IMR-90 (cell line): ENCODE results near the gene CREB5. TPM values are rescaled to one million over a fixed set of nuclear protein-coding genes. Genes with fewer than 3 reads are reported as not detected.

Experiments
- ATAC-seq: fragments of 200-7000 bp; cut with Tn5 transposase; 2 replicates; pipeline ENCODE4 v1.9.1; 2020; ENCODE audit warnings: low read depth, mild to moderate bottlenecking, moderate library complexity
- BruUV-seq: library from RNA; stranded (reverse); fragments of 400-500 nt; replicated peaks from 2 replicates; lab custom pipeline; 2021; lab: Mats Ljungman, UMichigan
- CTCF ChIA-PET: fragments of 300-600 bp; formaldehyde crosslinking; extraction: SDS; loops from one replicate; lab custom pipeline; 2021; ENCODE audit warnings: antibody characterized with exemption; lab: Yijun Ruan, JAX
- POLR2A ChIA-PET: fragments of 300-600 bp; sonication (Branson Sonifier 250); formaldehyde crosslinking; loops from one replicate; lab custom pipeline; 2022; ENCODE audit warnings: antibody characterized with exemption; ENCODE audit not compliant: unreplicated experiment; lab: Charles Lee
- DNase-seq: peaks from one replicate; pipeline ENCODE4 v3.0.0; 2013
- H2AFZ ChIP-seq: replicated peaks from 2 replicates; pipeline ENCODE3; 2013; ENCODE audit warnings: low read length, mild to moderate bottlenecking; ENCODE audit not compliant: poor library complexity
- H2AK5ac ChIP-seq: 2 replicates; pipeline ENCODE4 v1.6.1; 2013; ENCODE audit warnings: low read depth, low read length, inconsistent platforms
- H2AK9ac ChIP-seq: replicated peaks from 2 replicates; pipeline ENCODE3; 2013; ENCODE audit warnings: mild to moderate bottlenecking, low read depth, low read length, moderate library complexity; ENCODE audit not compliant: poor library complexity
- H2BK120ac ChIP-seq: 2 replicates; pipeline ENCODE4 v1.6.1; 2013; ENCODE audit warnings: low read depth, low read length, inconsistent platforms
- H2BK15ac ChIP-seq: 3 replicates; pipeline ENCODE4 v1.6.1; 2013; ENCODE audit warnings: low read depth, low read length, inconsistent platforms
- H2BK20ac ChIP-seq: 2 replicates; pipeline ENCODE4 v1.6.1; 2013; ENCODE audit warnings: low read depth, mild to moderate bottlenecking, inconsistent platforms, low read length, moderate library complexity
- H2BK5ac ChIP-seq: 2 replicates; pipeline ENCODE4 v1.6.1; 2013; ENCODE audit warnings: mild to moderate bottlenecking, low read depth, low read length, inconsistent platforms; ENCODE audit not compliant: poor library complexity, severe bottlenecking
- H3K14ac ChIP-seq: replicated peaks from 2 replicates; pipeline ENCODE4 v1.6.1; 2013; ENCODE audit warnings: low read depth, low read length, inconsistent platforms
- H3K18ac ChIP-seq: 2 replicates; pipeline ENCODE4 v1.6.1; 2013; ENCODE audit warnings: low read depth, low read length, control low read depth
- H3K23ac ChIP-seq: 2 replicates; pipeline ENCODE4 v1.6.1; 2013; ENCODE audit warnings: low read depth, low read length, inconsistent platforms
- H3K27ac ChIP-seq: 2 replicates; pipeline ENCODE4 v1.5.1; 2013; ENCODE audit warnings: mild to moderate bottlenecking, control low read depth, low read length; ENCODE audit not compliant: insufficient read depth
- H3K27me3 ChIP-seq: 2 replicates; pipeline ENCODE4 v1.6.1; 2013; ENCODE audit warnings: low read length; ENCODE audit not compliant: control insufficient read depth, insufficient read depth
- H3K36me3 ChIP-seq: 2 replicates; pipeline ENCODE4 v1.6.1; 2013; ENCODE audit warnings: low read length, mixed read lengths; ENCODE audit not compliant: control insufficient read depth, insufficient read depth
- H3K4ac ChIP-seq: 2 replicates; pipeline ENCODE4 v1.6.1; 2013; ENCODE audit warnings: low read depth, low read length, inconsistent platforms
- H3K4me1 ChIP-seq: 2 replicates; pipeline ENCODE4 v1.6.1; 2013; ENCODE audit warnings: low read length, mixed read lengths; ENCODE audit not compliant: control insufficient read depth, insufficient read depth
- H3K4me2 ChIP-seq: 2 replicates; pipeline ENCODE4 v1.6.1; 2013; ENCODE audit warnings: low read depth, mild to moderate bottlenecking, control low read depth, low read length, moderate library complexity
- H3K4me3 ChIP-seq: 2 replicates; pipeline ENCODE4 v1.5.1; 2013; ENCODE audit warnings: low read depth, mild to moderate bottlenecking, control low read depth, low read length, moderate library complexity; ENCODE audit not compliant: insufficient read depth
- H3K56ac ChIP-seq: 2 replicates; pipeline ENCODE4 v1.6.1; 2013; ENCODE audit warnings: low read length, inconsistent platforms; ENCODE audit not compliant: insufficient read depth; ENCODE audit errors: extremely low read depth
- H3K79me1 ChIP-seq, 2 experiments: 2 replicates each; pipeline ENCODE4 v1.6.1; 2013; ENCODE audit warnings: low read length in 2 of 2, inconsistent platforms in 1 of 2, low read depth in 1 of 2
- H3K9ac ChIP-seq: 2 replicates; pipeline ENCODE4 v1.6.1; 2013; ENCODE audit warnings: low read depth, low read length, control low read depth
- H3K9me1 ChIP-seq: 2 replicates; pipeline ENCODE4 v1.6.1; 2013; ENCODE audit warnings: low read length, inconsistent platforms; ENCODE audit not compliant: insufficient read depth
- H3K9me3 ChIP-seq: 2 replicates; pipeline ENCODE4 v1.6.1; 2013; ENCODE audit warnings: low read length; ENCODE audit not compliant: control insufficient read depth, insufficient read depth
- H4K20me1 ChIP-seq: 2 replicates; pipeline ENCODE4 v1.6.1; 2013; ENCODE audit warnings: low read length, inconsistent platforms; ENCODE audit not compliant: insufficient read depth
- H4K5ac ChIP-seq: 2 replicates; pipeline ENCODE4 v1.6.1; 2013; ENCODE audit warnings: mild to moderate bottlenecking, low read depth, low read length, control low read depth
- H4K8ac ChIP-seq, 2 experiments: 2 replicates each; pipeline ENCODE4 v1.6.1; 2013; ENCODE audit warnings: low read depth in 2 of 2, low read length in 2 of 2, control low read depth in 1 of 2, inconsistent platforms in 1 of 2
- H4K91ac ChIP-seq: 2 replicates; pipeline ENCODE4 v1.6.1; 2013; ENCODE audit warnings: low read depth, low read length, inconsistent platforms; ENCODE audit not compliant: insufficient read depth
- CEBPB ChIP-seq: IDR thresholded peaks from 2 replicates; pipeline ENCODE4 v1.6.1; 2012; ENCODE audit warnings: low read depth, low read length, improper control_type of control experiment
- CHD1 ChIP-seq: IDR thresholded peaks from 2 replicates; pipeline ENCODE4 v1.6.1; 2012; ENCODE audit warnings: low read depth, low read length, improper control_type of control experiment
- MXI1 ChIP-seq: IDR thresholded peaks from 2 replicates; pipeline ENCODE4 v1.6.1; 2012; ENCODE audit warnings: low read depth, mild to moderate bottlenecking, low read length, moderate library complexity, borderline replicate concordance
- NFE2L2 ChIP-seq: fragments of 150-350 bp; IDR thresholded peaks from 2 replicates; pipeline ENCODE4 v1.6.1; 2016; ENCODE audit warnings: low read depth, mild to moderate bottlenecking, low read length
- RAD21 ChIP-seq: IDR thresholded peaks from 2 replicates; pipeline ENCODE4 v1.6.1; 2012; ENCODE audit warnings: low read length, improper control_type of control experiment
- SMC3 ChIP-seq: fragments of 150-350 bp; IDR thresholded peaks from 2 replicates; pipeline ENCODE4 v1.6.1; 2016; ENCODE audit warnings: low read depth, mild to moderate bottlenecking, antibody characterized with exemption, low read length, moderate library complexity
- USF2 ChIP-seq: fragments of 150-350 bp; IDR thresholded peaks from 2 replicates; pipeline ENCODE4 v1.6.1; 2017; ENCODE audit warnings: mild to moderate bottlenecking, antibody characterized with exemption, low read length, low read depth
- WGBS, 2 experiments: methylation state at CpG; one replicate each; pipeline versions ENCODE4 v1.1.5 to v1.1.7; 2013; ENCODE audit warnings: missing lambda C conversion rate in 2 of 2; ENCODE audit not compliant: insufficient read length in 1 of 2; ENCODE audit errors: extremely low coverage in 2 of 2; 5-methylcytosine and 5-hydroxymethylcytosine counted together
- dilution Hi-C: fragments of 300-500 bp; cut with HindIII; formaldehyde crosslinking; loops from one replicate; pipeline ENCODE4 v1.14.3; 2018; ENCODE audit warnings: low sequenced_read_pairs; ENCODE audit not compliant: unreplicated experiment
- in situ Hi-C: fragments of 300-500 bp; cut with MboI; formaldehyde crosslinking; loops from 3 replicates; pipeline ENCODE4 v1.14.3; 2019; ENCODE audit warnings: low sequenced_read_pairs, inconsistent platforms, mixed read lengths
- intact Hi-C: fragments of 100-400 bp; cut with micrococcal nuclease; formaldehyde crosslinking; loops from 2 replicates; pipeline ENCODE4 v1.10.0; 2022
- polyA plus RNA-seq, 3 experiments: library from polyadenylated mRNA; depleted of rRNA; stranded (reverse); fragments of >200 nt; gene quantifications; 2 replicates each; pipeline ENCODE4 v1.2.3, GENCODE V29; 2012; ENCODE audit warnings: low replicate concordance in 1 of 3
- total RNA-seq: library from RNA; depleted of rRNA; stranded (reverse); fragments of >200 nt; gene quantifications from 2 replicates; pipeline ENCODE4 v1.2.3, GENCODE V29; 2012

CREB5 gene
- total and polyA plus RNA-seq, 2 of the 4 experiments (the other 2 are of a cell fraction): 7.3 to 13.1 TPM

GRCh38 chr7:28483908-28484605, 71.7 kb downstream of the CREB5 start:
- H2BK15ac ChIP-seq: no peak overlapping the region
- no peak overlapping the region for H2AK5ac ChIP-seq
- no peaks in the 10 kb centered on the region for H3K27me3 ChIP-seq
- no peak overlapping the region for H3K56ac ChIP-seq
- no peaks in the 10 kb centered on the region for H4K20me1 ChIP-seq
- H3K4ac ChIP-seq: no peak overlapping the region
- in situ Hi-C loops (no loop called here), dilution Hi-C loops (no loop called here), intact Hi-C loops (loop anchor here (5.0 kb wide), 1 partner anchor 48 kb away; no protein-coding TSS in a partner anchor)
- H2AK9ac ChIP-seq: no peak overlapping the region
- no peak overlapping the region for H3K14ac ChIP-seq
- H3K79me1 ChIP-seq: no peaks in the 10 kb centered on the region
- ChIA-PET CTCF (no interaction called here), POLR2A (no interaction called here)
- H2AFZ ChIP-seq: no peak overlapping the region
- H3K4me3 ChIP-seq: no peak overlapping the region
- H2BK20ac ChIP-seq: no peak overlapping the region
- no peak overlapping the region for H4K8ac ChIP-seq
- H4K5ac ChIP-seq: no peak overlapping the region
- BruUV-seq: no TSS peak
- ATAC-seq (peak; percentile 62), DNase-seq (peak; percentile 51)
- no peaks in the 10 kb centered on the region; the same call in 1 of the 2 replicates for H3K9me1 ChIP-seq
- no peak overlapping the region for H3K4me2 ChIP-seq
- no peak overlapping the region for H3K23ac ChIP-seq
- no peaks in the 10 kb centered on the region for H3K9me3 ChIP-seq
- H4K91ac ChIP-seq: no peak overlapping the region
- H3K4me1 ChIP-seq: peaks cover 7% of the 10 kb centered on the region
- no CpG with 5 or more reads among the region's 2 CpGs for WGBS, 2 experiments
- H2BK5ac ChIP-seq: no peak overlapping the region
- no peak overlapping the region; the same call in 1 of the 2 replicates for H3K18ac ChIP-seq
- no peak overlapping the region for H3K27ac ChIP-seq
- no peak overlapping the region for H2BK120ac ChIP-seq
- TF ChIP-seq SMC3 (no peak), NFE2L2 (no peak), USF2 (no peak), RAD21 (no peak), CHD1 (no peak), MXI1 (no peak), CEBPB (no peak)
- H3K36me3 ChIP-seq: no peaks in the 10 kb centered on the region
- no peak overlapping the region for H3K9ac ChIP-seq
